ENCODE data around the gene GSPT1. TPM values are rescaled to one million over a fixed set of nuclear protein-coding genes. Genes with fewer than 3 reads are reported as not detected.
"Not testable (repeated sequence)": the region's sequence is repeated elsewhere in the genome, so short reads cannot be mapped to it uniquely, and the experiment has no call there.

GSPT1 gene
- total RNA-seq, 2 donors from 2014 or later: 50.4 to 81.1 TPM

GRCh38 chr16:11828696-11829095 lies 87.1 kb downstream of the GSPT1 start:
- no peaks in the 10 kb centered on the region for H3K9me3 ChIP-seq
- H3K36me3 ChIP-seq: no peaks in the 10 kb centered on the region
- H3K4me3 ChIP-seq: no peak overlapping the region
- H3K4me1 ChIP-seq (ENCODE audit: control insufficient read depth in 1 of 2, low read depth in 2 of 2): peaks cover 9 to 13% of the 10 kb centered on the region in 2 donors
- DNase-seq (ENCODE audit: low spot score) (no peak), ATAC-seq (ENCODE audit: insufficient number of reproducible peaks, low FRiP score, low read depth) (no peak)
- no peak for TF ChIP-seq CTCF (IDR thresholded peaks at IDR 0.05)
- H3K27me3 ChIP-seq (replicated peaks; ENCODE audit: insufficient read depth): no peaks in the 10 kb centered on the region
- H3K27ac ChIP-seq: no peak overlapping the region

- not testable (repeated sequence) for H3K9me3 ChIP-seq; H3K27me3 ChIP-seq (replicated peaks; ENCODE audit: insufficient read depth); ATAC-seq (ENCODE audit: insufficient number of reproducible peaks, low FRiP score, low read depth); H3K4me3 ChIP-seq; H3K27ac ChIP-seq; H3K36me3 ChIP-seq; DNase-seq (ENCODE audit: low spot score)
- H3K4me1 ChIP-seq (ENCODE audit: control insufficient read depth in 1 of 2, low read depth in 2 of 2): peaks cover 9 to 14% of the 10 kb centered on the region in 2 donors
Measured at GRCh38 chr16:11825520-11826165, 90.1 kb downstream of the GSPT1 start.

- no peaks in the 10 kb centered on the region for H3K36me3 ChIP-seq
- no peak for TF ChIP-seq CTCF (IDR thresholded peaks at IDR 0.05)
- DNase-seq (ENCODE audit: low spot score): no peak
- H3K27me3 ChIP-seq (replicated peaks; ENCODE audit: insufficient read depth): no peaks in the 10 kb centered on the region
- H3K4me3 ChIP-seq: no peak overlapping the region
- H3K4me1 ChIP-seq (ENCODE audit: control insufficient read depth in 1 of 2, low read depth in 2 of 2): peaks cover 9 to 14% of the 10 kb centered on the region in 2 donors
- H3K9me3 ChIP-seq: no peaks in the 10 kb centered on the region
- peak; percentile 82 for ATAC-seq (ENCODE audit: insufficient number of reproducible peaks, low FRiP score, low read depth)
- H3K27ac ChIP-seq: peak overlapping the region in 1 of 2 donors; percentile 43
Measured at GRCh38 chr16:11824362-11824761, 91.4 kb downstream of the GSPT1 start.

GRCh38 chr16:11823645-11824044 lies 92.1 kb downstream of the GSPT1 start:
- H3K4me1 ChIP-seq (ENCODE audit: control insufficient read depth in 1 of 2, low read depth in 2 of 2): peaks cover 9 to 14% of the 10 kb centered on the region in 2 donors
- H3K27ac ChIP-seq; DNase-seq (ENCODE audit: low spot score); H3K4me3 ChIP-seq; H3K36me3 ChIP-seq; ATAC-seq (ENCODE audit: insufficient number of reproducible peaks, low FRiP score, low read depth); H3K27me3 ChIP-seq (replicated peaks; ENCODE audit: insufficient read depth); H3K9me3 ChIP-seq: not testable (repeated sequence)

GRCh38 chr16:11819798-11820197 lies 96.0 kb downstream of the GSPT1 start:
- Histone ChIP-seq H3K9me3 (no peaks in the 10 kb centered on the region), H3K27me3 (replicated peaks; ENCODE audit: insufficient read depth) (no peaks in the 10 kb centered on the region), H3K27ac (no peak overlapping the region), H3K4me3 (no peak overlapping the region), H3K4me1 (ENCODE audit: control insufficient read depth in 1 of 2, low read depth in 2 of 2) (peaks cover 6 to 12% of the 10 kb centered on the region in 2 donors), H3K36me3 (no peaks in the 10 kb centered on the region)
- ATAC-seq (ENCODE audit: insufficient number of reproducible peaks, low FRiP score, low read depth) (no peak), DNase-seq (ENCODE audit: low spot score) (no peak)
- no peak for TF ChIP-seq CTCF (IDR thresholded peaks at IDR 0.05)

- not testable (repeated sequence) for H3K4me1 ChIP-seq (ENCODE audit: control insufficient read depth in 1 of 2, low read depth in 2 of 2); H3K4me3 ChIP-seq; H3K36me3 ChIP-seq; ATAC-seq (ENCODE audit: insufficient number of reproducible peaks, low FRiP score, low read depth); H3K27me3 ChIP-seq (replicated peaks; ENCODE audit: insufficient read depth); DNase-seq (ENCODE audit: low spot score); H3K27ac ChIP-seq; H3K9me3 ChIP-seq
Measured at GRCh38 chr16:11818970-11819369, 96.8 kb downstream of the GSPT1 start.

Other genes starting within 250 kb of the GSPT1 start
- 10 to 100 TPM; 14.6 to 21.4 TPM for gene SNN, start 247.5 kb downstream of the GSPT1 start, total RNA-seq
- 10 to 100 TPM; 44.5 to 49.4 TPM for gene TXNDC11, start 173.1 kb downstream of the GSPT1 start, total RNA-seq
- gene ZC3H7A, start 118.7 kb downstream of the GSPT1 start, total RNA-seq: 10 to 100 TPM; 47.8 to 86.1 TPM
- 100 to 1,000 TPM in 1 of 2 donors, 10 to 100 TPM in 1; 51.2 to 184 TPM for gene RSL1D1, start 64.4 kb downstream of the GSPT1 start, total RNA-seq
- 10 to 100 TPM in 1 of 2 donors, 1 to 10 TPM in 1; 9.9 to 18.5 TPM for gene NPIPB2, start 26.1 kb upstream of the GSPT1 start, total RNA-seq
- gene TNFRSF17, start 49.3 kb upstream of the GSPT1 start, total RNA-seq: not detected
- 10 to 100 TPM; 47.0 to 68.1 TPM for gene SNX29, start 60.8 kb upstream of the GSPT1 start, total RNA-seq